HepG2 (cell line): Measurements from ENCODE around the gene ITGA2. TPM values are rescaled to one million over a fixed set of nuclear protein-coding genes. Genes with fewer than 3 reads are reported as not detected.
A peak's percentile ranks its signal among the peaks of the same experiment; 100 is the strongest.

Source experiments
- ATF3 ChIP-seq: sonication (generic); formaldehyde crosslinking; IDR thresholded peaks from 2 replicates; pipeline ENCODE4 v1.4.0; 2020; ENCODE audit warnings: missing genetic modification reagents
- BORCS8-MEF2B ChIP-seq: sonication (generic); formaldehyde crosslinking; IDR thresholded peaks from 2 replicates; pipeline ENCODE4 v1.8.0; 2022; ENCODE audit warnings: mild to moderate bottlenecking, missing genetic modification reagents
- CERS6 ChIP-seq: sonication (generic); formaldehyde crosslinking; IDR thresholded peaks from 2 replicates; pipeline ENCODE4 v1.5.0; 2020; ENCODE audit warnings: missing genetic modification reagents
- DMTF1 ChIP-seq: sonication (generic); formaldehyde crosslinking; IDR thresholded peaks from 2 replicates; pipeline ENCODE4 v1.4.0; 2020; ENCODE audit warnings: mild to moderate bottlenecking, missing genetic modification reagents
- FIP1L1 ChIP-seq: fragments of 200-400 bp; formaldehyde crosslinking; IDR thresholded peaks from 2 replicates; pipeline ENCODE4 v1.6.1; 2018; ENCODE audit warnings: low read depth, mild to moderate bottlenecking, low read length, moderate library complexity, borderline replicate concordance; ENCODE audit not compliant: insufficient read depth
- HDAC2 ChIP-seq: sonication (generic); formaldehyde crosslinking; IDR thresholded peaks from 2 replicates; pipeline ENCODE4 v1.4.0; 2020; ENCODE audit warnings: missing genetic modification reagents
- HNRNPH1 ChIP-seq: fragments of 200-400 bp; formaldehyde crosslinking; optimal IDR thresholded peaks from 2 replicates; pipeline ENCODE3; 2017; ENCODE audit warnings: mild to moderate bottlenecking, low read depth, low read length
- HNRNPUL1 ChIP-seq: fragments of 200-400 bp; formaldehyde crosslinking; IDR thresholded peaks from 2 replicates; pipeline ENCODE4 v1.6.1; 2017; ENCODE audit warnings: low read depth, mild to moderate bottlenecking, low read length, moderate library complexity
- ZBTB2 ChIP-seq: sonication (generic); formaldehyde crosslinking; IDR thresholded peaks from 2 replicates; pipeline ENCODE4 v1.8.0; 2022; ENCODE audit warnings: low read depth, missing genetic modification reagents
- ZBTB38 ChIP-seq: sonication (generic); formaldehyde crosslinking; IDR thresholded peaks from 2 replicates; pipeline ENCODE4 v1.5.1; 2020; ENCODE audit warnings: mild to moderate bottlenecking, missing genetic modification reagents
- ZFP36L2 ChIP-seq: sonication (generic); formaldehyde crosslinking; IDR thresholded peaks from 2 replicates; pipeline ENCODE4 v1.4.0; 2020; ENCODE audit warnings: missing genetic modification reagents
- ZFP41 ChIP-seq: sonication (generic); formaldehyde crosslinking; IDR thresholded peaks from 2 replicates; pipeline ENCODE4 v1.4.0; 2020; ENCODE audit warnings: mild to moderate bottlenecking, missing genetic modification reagents, borderline replicate concordance
- ZNF18 ChIP-seq: sonication (generic); formaldehyde crosslinking; IDR thresholded peaks from 2 replicates; pipeline ENCODE4 v1.8.0; 2022; ENCODE audit warnings: mild to moderate bottlenecking, missing genetic modification reagents; ENCODE audit not compliant: insufficient replicate concordance
- ZNF33B ChIP-seq: sonication (generic); formaldehyde crosslinking; IDR thresholded peaks from 2 replicates; pipeline ENCODE4 v1.5.1; 2020; ENCODE audit warnings: mild to moderate bottlenecking, missing genetic modification reagents
- ZNF530 ChIP-seq: sonication (generic); formaldehyde crosslinking; IDR thresholded peaks from 2 replicates; pipeline ENCODE4 v1.5.0; 2020; ENCODE audit warnings: low read depth, mild to moderate bottlenecking, missing genetic modification reagents
- ZNF572 ChIP-seq: sonication (generic); formaldehyde crosslinking; IDR thresholded peaks from 2 replicates; pipeline ENCODE4 v1.5.1; 2020; ENCODE audit warnings: mild to moderate bottlenecking, missing genetic modification reagents
- ZNF598 ChIP-seq: sonication (generic); formaldehyde crosslinking; IDR thresholded peaks from 2 replicates; pipeline ENCODE4 v1.5.1; 2020; ENCODE audit warnings: mild to moderate bottlenecking, missing genetic modification reagents, borderline replicate concordance
- ZNF709 ChIP-seq: sonication (generic); formaldehyde crosslinking; IDR thresholded peaks from 2 replicates; pipeline ENCODE4 v1.5.0; 2020; ENCODE audit warnings: mild to moderate bottlenecking, missing genetic modification reagents
- ZNF800 ChIP-seq: sonication (generic); formaldehyde crosslinking; IDR thresholded peaks from 2 replicates; pipeline ENCODE4 v1.4.0; 2020; ENCODE audit warnings: missing genetic modification reagents
- ZSCAN29 ChIP-seq: sonication (generic); formaldehyde crosslinking; conservative IDR thresholded peaks from 2 replicates; pipeline ENCODE4 v1.4.0; 2020; ENCODE audit warnings: mild to moderate bottlenecking, missing genetic modification reagents
- polyA plus RNA-seq, 8 experiments: library from polyadenylated mRNA; depleted of rRNA in 3 of 8; stranded (reverse) in 7 of 8; unstranded in 1 of 8; fragments of >200 nt; fragmentation: Illumina TruSeq in 4 of 8; extraction: Trizol in 4 of 8; gene quantifications; 2 replicates each; pipeline versions ENCODE4 v1.2.1 to v1.2.3, GENCODE V29; 2011 to 2016; ENCODE audit warnings: low read depth in 4 of 8, missing spikeins in 1 of 8, mixed read lengths in 1 of 8; ENCODE audit not compliant: insufficient read depth in 1 of 8
- total RNA-seq, 5 experiments: library from RNA; depleted of rRNA; stranded (reverse); fragments of >200 nt; fragmentation: Illumina TruSeq; extraction: Trizol; gene quantifications; 2 replicates each; pipeline ENCODE4 v1.2.3, GENCODE V29; 2016; ENCODE audit warnings: low read depth in 1 of 5

ITGA2 gene
- total and polyA plus RNA-seq, 2 of the 13 experiments (the other 11 are each of a cell fraction or from before 2014, with no cell fraction given), result 15.8 to 58.3 TPM

GRCh38 chr5:52989025-52989780 lies at the start of gene ITGA2 (continued):
- TF ChIP-seq ZNF800 (CRISPR knock-in tag) (no peak), ZBTB38 (CRISPR knock-in tag) (peak; percentile 33; the same call in 1 of the 2 replicates), HNRNPUL1 (no peak), ZNF33B (CRISPR knock-in tag) (no peak), ZNF598 (no peak), DMTF1 (no peak), HDAC2 (CRISPR knock-in tag) (0 out of 2 replicates have a peak, but pooled peaks have one; percentile 21), ZFP36L2 (no peak), ATF3 (CRISPR knock-in tag) (0 out of 2 replicates have a peak, but pooled peaks have one; percentile 23), ZFP41 (CRISPR knock-in tag) (peak; percentile 59), ZNF572 (CRISPR knock-in tag) (no peak), BORCS8-MEF2B (CRISPR knock-in tag) (no peak), ZSCAN29 (no peak), ZNF18 (CRISPR knock-in tag) (peak; percentile 51), ZBTB2 (peak; percentile 58; the same call in 1 of the 2 replicates), CERS6 (no peak), HNRNPH1 (no peak), ZNF530 (CRISPR knock-in tag) (0 out of 2 replicates have a peak, but pooled peaks have one; percentile 27), FIP1L1 (0 out of 2 replicates have a peak, but pooled peaks have one; percentile 22), ZNF709 (CRISPR knock-in tag) (peak; percentile 81)
